GM12878 (cell line): ENCODE measurements around the gene ATP6V1G1. TPM values are rescaled to one million over a fixed set of nuclear protein-coding genes. Genes with fewer than 3 reads are reported as not detected.

Experiments used
- ATAC-seq: fragments of 200-7000 bp; cut with Tn5 transposase; 3 replicates; pipeline ENCODE4 v1.9.1; 2020; ENCODE audit warnings: mild to moderate bottlenecking, moderate library complexity
- BruUV-seq: library from RNA; stranded (reverse); fragments of 400-500 nt; replicated peaks from 2 replicates; lab custom pipeline; 2021; lab: Mats Ljungman, UMichigan
- CTCF ChIA-PET: fragments of 300-600 bp; sonication (Branson Sonifier 250); formaldehyde crosslinking; extraction: SDS; loops from one replicate; lab custom pipeline; 2021; ENCODE audit warnings: inconsistent platforms; lab: Yijun Ruan, JAX
- POLR2A ChIA-PET: fragments of 350-600 bp; formaldehyde crosslinking; extraction: SDS; loops from one replicate; lab custom pipeline; 2021; ENCODE audit warnings: inconsistent platforms; lab: Charles Lee
- RAD21 ChIA-PET: fragments of 300-600 bp; sonication (Branson Sonifier 250); formaldehyde crosslinking; loops from one replicate; lab custom pipeline; 2023; ENCODE audit warnings: antibody characterized with exemption; ENCODE audit not compliant: unreplicated experiment; lab: Charles Lee
- SMC1A ChIA-PET: fragments of 300-600 bp; sonication (Branson Sonifier 250); formaldehyde crosslinking; loops from one replicate; lab custom pipeline; 2023; ENCODE audit not compliant: unreplicated experiment, uncharacterized antibody; lab: Charles Lee
- DNase-seq: peaks from one replicate; pipeline ENCODE4 v3.0.0-alpha.2; 2011; ENCODE audit warnings: low read depth, low spot score
- FAIRE-seq: peaks from 3 replicates; lab custom pipeline; 2011; peaks lifted over from hg19 to GRCh38; lab: Jason Lieb, UNC
- H2AFZ ChIP-seq: 2 replicates; pipeline ENCODE4 v1.6.0; 2011; ENCODE audit warnings: low read depth, low read length, control low read depth; ENCODE audit not compliant: control insufficient read depth
- H3K27ac ChIP-seq: 2 replicates; pipeline ENCODE4 v1.5.1; 2011; ENCODE audit warnings: control low read depth; ENCODE audit not compliant: control insufficient read depth, insufficient read depth
- H3K27me3 ChIP-seq, 2 experiments: replicated peaks in 1 of 2; 2 replicates each; pipeline versions ENCODE4 v1.6.0 to v1.6.1; 2011; ENCODE audit warnings: low read length in 1 of 2; ENCODE audit not compliant: control insufficient read depth in 2 of 2, insufficient read depth in 2 of 2
- H3K36me3 ChIP-seq, 2 experiments: 2 replicates each; pipeline ENCODE4 v1.5.1; 2011; ENCODE audit warnings: low read length in 1 of 2; ENCODE audit not compliant: control insufficient read depth in 2 of 2, insufficient read depth in 2 of 2
- H3K4me1 ChIP-seq: 2 replicates; pipeline ENCODE4 v1.6.1; 2011; ENCODE audit warnings: mild to moderate bottlenecking, low read length, moderate library complexity, mixed read lengths; ENCODE audit not compliant: control insufficient read depth, insufficient read depth
- H3K4me2 ChIP-seq: 2 replicates; pipeline ENCODE4 v1.6.0; 2011; ENCODE audit warnings: control low read depth; ENCODE audit not compliant: control insufficient read depth, insufficient read depth
- H3K4me3 ChIP-seq: fragments of 200-600 bp; sonication (generic); 2 replicates; pipeline ENCODE4 v1.5.1; 2016
- H3K79me2 ChIP-seq: 2 replicates; pipeline ENCODE4 v1.6.0; 2011; ENCODE audit warnings: low read length; ENCODE audit not compliant: control insufficient read depth, insufficient read depth
- H3K9ac ChIP-seq: 2 replicates; pipeline ENCODE4 v1.8.0; 2011; ENCODE audit warnings: low read length, control low read depth, mixed read lengths; ENCODE audit not compliant: control insufficient read depth, insufficient read depth
- H3K9me3 ChIP-seq: replicated peaks from 3 replicates; pipeline ENCODE4 v1.5.1; 2011; ENCODE audit warnings: mild to moderate bottlenecking, low read length; ENCODE audit not compliant: control insufficient read depth, insufficient read depth
- H4K20me1 ChIP-seq: 2 replicates; pipeline ENCODE4 v1.6.0; 2011; ENCODE audit not compliant: control insufficient read depth, insufficient read depth
- MAX ChIP-seq: IDR thresholded peaks from 2 replicates; pipeline ENCODE4 v1.6.1; 2012; ENCODE audit warnings: low read depth, low read length, improper control_type of control experiment
- NR2C1 ChIP-seq: fragments of 450-650 bp; IDR thresholded peaks from 2 replicates; pipeline ENCODE4 v1.6.1; 2017; ENCODE audit warnings: antibody characterized with exemption, mild to moderate bottlenecking, moderate library complexity
- NR2C2 ChIP-seq: IDR thresholded peaks from 2 replicates; pipeline ENCODE4 v1.6.1; 2011; ENCODE audit warnings: borderline replicate concordance, low read depth; ENCODE audit not compliant: control insufficient read depth, insufficient read length
- RELB ChIP-seq: fragments of 450-650 bp; IDR thresholded peaks from 2 replicates; pipeline ENCODE4 v1.6.1; 2017; ENCODE audit warnings: low read depth, mild to moderate bottlenecking, moderate library complexity
- REST ChIP-seq: IDR thresholded peaks from 2 replicates; pipeline ENCODE4 v1.6.1; 2012; ENCODE audit warnings: mild to moderate bottlenecking, low read depth, low read length
- WGBS: methylation state at CpG from one replicate; pipeline ENCODE4 v1.1.6; 2016; ENCODE audit warnings: low lambda C conversion rate; ENCODE audit not compliant: insufficient replicate concordance, insufficient coverage; ENCODE audit errors: missing lambda C conversion rate; 5-methylcytosine and 5-hydroxymethylcytosine counted together
- in situ Hi-C: fragments of 300-500 bp; cut with MboI; formaldehyde crosslinking; loops from 9 replicates; pipeline ENCODE4 v1.14.3; 2018; ENCODE audit warnings: mixed read lengths
- intact Hi-C: fragments of 100-400 bp; cut with micrococcal nuclease; formaldehyde crosslinking; loops from one replicate; pipeline ENCODE4 v1.14.2; 2022; ENCODE audit not compliant: unreplicated experiment
- polyA plus RNA-seq, 11 experiments: library from polyadenylated mRNA; depleted of rRNA in 4 of 11; unstranded in 6 of 11; stranded (reverse) in 5 of 11; fragments of >200 nt; fragmentation: Nextera tagmentation in 4 of 11; fragmentation: Illumina TruSeq in 1 of 11; extraction: Ambion mirVana in 4 of 11; extraction: Trizol in 1 of 11; gene quantifications; 1 replicate in 1 of 11; 2 replicates in 10 of 11; pipeline versions ENCODE4 v1.2.1 to v1.2.3, GENCODE V29; 2011 to 2016; ENCODE audit warnings: inconsistent platforms in 2 of 11, missing spikeins in 2 of 11, low read depth in 1 of 11
- total RNA-seq, 4 experiments: library from RNA; depleted of rRNA in 3 of 4; stranded (reverse); fragments of >200 nt in 3 of 4; fragmentation: Illumina TruSeq in 1 of 4; extraction: Trizol in 1 of 4; gene quantifications; 2 replicates each; pipeline versions ENCODE4 v1.2.1 to v1.2.3, GENCODE V29; 2013 to 2021

ATP6V1G1 gene
- total and polyA plus RNA-seq, 10 of the 15 experiments (the other 5 are each of a cell fraction or from before 2014, with no cell fraction given): 34.2 to 204 (median 82.5) TPM

GRCh38 chr9:114545055-114545454, 42.5 kb upstream of the ATP6V1G1 start:
- no peak overlapping the region for H3K4me2 ChIP-seq
- no peak overlapping the region for H3K4me3 ChIP-seq
- H3K79me2 ChIP-seq: no peaks in the 10 kb centered on the region
- CTCF ChIA-PET: no interaction called here
- H3K27me3 ChIP-seq: peaks cover 0 to 5% of the 10 kb centered on the region in 2 experiments; a peak in 1 of 4 replicates
- H3K4me1 ChIP-seq: no peaks in the 10 kb centered on the region; the same call in 1 of the 2 replicates
- intact Hi-C loops (no loop called here), in situ Hi-C loops (no loop called here)
- H4K20me1 ChIP-seq: no peaks in the 10 kb centered on the region
- BruUV-seq: no TSS peak
- SMC1A ChIA-PET: interaction anchor here (0.6 to 1.0 kb wide), 2 partner anchors 108 to 136 kb away, joined by 3 to 4 read pairs; no protein-coding TSS in a partner anchor
- no peaks in the 10 kb centered on the region for H3K36me3 ChIP-seq
- WGBS: 19% methylated on average over 5 of the region's 5 CpGs
- H3K27ac ChIP-seq: no peak overlapping the region
- ATAC-seq: no peak
- TF ChIP-seq RELB (no peak), REST (no peak), MAX (no peak), NR2C1 (no peak), NR2C2 (no peak)
- H2AFZ ChIP-seq: no peak overlapping the region
- POLR2A ChIA-PET: no interaction called here
- DNase-seq: no peak
- no peaks in the 10 kb centered on the region for H3K9me3 ChIP-seq
- H3K9ac ChIP-seq: no peak overlapping the region
- RAD21 ChIA-PET: no interaction called here
- no peak for FAIRE-seq
